ENCODE results near the gene TPRN. TPM values are rescaled to one million over a fixed set of nuclear protein-coding genes. Genes with fewer than 3 reads are reported as not detected.
"Not testable (repeated sequence)": the region's sequence is repeated elsewhere in the genome, so short reads cannot be mapped to it uniquely, and the experiment has no call there.

The TPRN gene
- total RNA-seq, 6 experiments from 2014 or later: 9.9 to 18.1 (median 13.3) TPM

DNA sequence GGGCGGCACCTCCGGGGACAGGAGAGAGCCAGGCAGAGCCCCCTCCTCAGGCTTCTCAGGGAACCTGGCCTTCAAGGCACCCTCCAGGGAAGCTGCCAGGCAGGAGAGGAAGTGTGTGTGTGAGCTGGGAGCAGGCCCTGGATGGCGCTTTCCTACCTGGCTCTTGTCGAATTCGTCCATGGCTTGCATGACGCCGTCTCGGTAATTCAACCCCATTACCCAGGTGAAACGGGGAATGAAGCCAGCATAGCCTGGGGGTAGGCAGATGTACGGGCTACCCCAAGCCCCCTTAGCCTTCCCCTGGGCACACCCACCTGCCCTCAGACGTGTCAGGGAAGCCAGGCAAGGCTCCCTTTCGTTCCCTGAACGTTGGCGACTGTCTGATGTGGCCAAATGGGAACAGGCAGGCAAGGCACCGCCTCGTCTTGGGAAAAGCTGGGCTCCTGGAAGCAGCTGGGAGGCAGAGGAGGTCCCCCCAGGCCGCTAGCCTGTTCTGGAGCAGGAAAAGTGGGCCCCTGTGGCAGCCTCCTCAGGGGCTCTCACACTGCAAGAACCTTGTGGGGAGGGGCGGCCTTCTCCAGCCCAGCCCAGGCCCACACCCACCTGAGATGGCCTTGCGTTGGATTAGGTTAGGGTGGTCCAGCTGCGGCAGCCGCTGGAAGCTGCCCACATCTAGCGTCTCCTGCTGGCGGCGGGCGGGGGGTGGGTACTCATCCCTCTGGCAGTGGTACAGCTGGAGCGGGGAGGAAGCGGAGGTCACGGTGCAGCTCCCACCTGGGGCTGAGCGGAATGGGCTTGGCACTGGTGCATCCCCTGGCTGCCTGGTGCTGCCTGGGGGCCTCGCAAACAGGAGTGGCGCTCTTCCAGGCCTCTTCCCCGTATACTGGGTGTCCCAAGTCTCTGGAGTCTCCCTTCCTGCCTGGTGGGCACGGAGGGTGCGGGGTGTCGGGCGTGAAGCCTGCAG, 44.2 kb upstream of the TPRN start:
- Mint-ChIP-seq H3K9me3 (peaks cover 11% of the 10 kb centered on the region), H3K27me3 (ENCODE audit: insufficient read depth) (peaks cover 24% of the 10 kb centered on the region), H3K4me1 (ENCODE audit: low read depth) (peaks cover 24% of the 10 kb centered on the region), H3K27ac (0 out of 2 replicates have a peak overlapping the region, but pooled peaks have one; percentile 52), H3K4me3 (peak overlapping the region; percentile 94), H3K36me3 (ENCODE audit: low read depth) (peaks cover 21% of the 10 kb centered on the region)
- TF ChIP-seq, protein P1, sequence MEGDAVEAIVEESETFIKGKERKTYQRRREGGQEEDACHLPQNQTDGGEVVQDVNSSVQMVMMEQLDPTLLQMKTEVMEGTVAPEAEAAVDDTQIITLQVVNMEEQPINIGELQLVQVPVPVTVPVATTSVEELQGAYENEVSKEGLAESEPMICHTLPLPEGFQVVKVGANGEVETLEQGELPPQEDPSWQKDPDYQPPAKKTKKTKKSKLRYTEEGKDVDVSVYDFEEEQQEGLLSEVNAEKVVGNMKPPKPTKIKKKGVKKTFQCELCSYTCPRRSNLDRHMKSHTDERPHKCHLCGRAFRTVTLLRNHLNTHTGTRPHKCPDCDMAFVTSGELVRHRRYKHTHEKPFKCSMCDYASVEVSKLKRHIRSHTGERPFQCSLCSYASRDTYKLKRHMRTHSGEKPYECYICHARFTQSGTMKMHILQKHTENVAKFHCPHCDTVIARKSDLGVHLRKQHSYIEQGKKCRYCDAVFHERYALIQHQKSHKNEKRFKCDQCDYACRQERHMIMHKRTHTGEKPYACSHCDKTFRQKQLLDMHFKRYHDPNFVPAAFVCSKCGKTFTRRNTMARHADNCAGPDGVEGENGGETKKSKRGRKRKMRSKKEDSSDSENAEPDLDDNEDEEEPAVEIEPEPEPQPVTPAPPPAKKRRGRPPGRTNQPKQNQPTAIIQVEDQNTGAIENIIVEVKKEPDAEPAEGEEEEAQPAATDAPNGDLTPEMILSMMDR (IDR thresholded peaks at IDR 0.05): no peak; the same call in 1 of the 2 replicates
- no peak for DNase-seq

DNA sequence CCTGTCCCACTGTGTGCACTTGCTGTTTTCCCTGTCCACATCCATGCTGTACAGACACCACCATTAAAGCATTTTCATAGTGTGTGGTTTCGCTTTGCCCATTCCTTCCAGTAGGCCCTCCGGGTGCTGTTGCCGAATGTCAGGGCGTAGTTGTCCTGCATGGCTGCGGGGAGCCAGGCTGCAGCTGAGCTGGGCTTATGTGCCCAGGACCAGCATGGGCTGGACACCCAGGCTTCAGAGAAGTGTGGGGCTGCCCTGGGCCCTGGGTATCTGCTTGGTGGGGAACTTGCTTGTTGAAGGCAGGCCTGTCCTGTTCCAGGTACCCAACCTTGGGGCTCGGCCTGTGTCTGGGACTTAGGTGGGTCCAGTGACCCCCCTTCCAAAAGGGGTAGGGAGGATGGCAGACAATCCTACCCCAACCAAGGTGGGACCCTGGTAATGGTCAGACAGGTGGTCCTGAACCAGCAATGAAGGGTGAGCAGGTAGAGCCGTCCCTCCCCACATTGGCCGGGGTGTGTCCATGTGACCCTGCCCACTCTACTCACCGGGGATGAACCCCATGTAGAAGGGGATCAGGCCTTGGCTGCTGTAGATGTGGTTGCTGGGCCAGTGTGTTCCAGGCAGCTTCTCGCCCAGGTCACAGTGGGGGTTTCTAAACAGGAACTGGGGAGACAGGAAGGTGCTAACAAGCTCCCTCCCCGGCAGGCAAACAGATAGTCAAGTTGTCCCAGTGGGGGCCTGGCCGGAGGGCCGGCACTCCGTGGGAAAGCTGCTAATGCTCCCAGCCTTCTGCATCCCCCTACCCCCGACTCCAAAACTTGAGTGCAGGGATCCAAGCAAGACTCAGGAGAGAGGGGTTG, 43.3 kb upstream of the TPRN start:
- H3K4me3 Mint-ChIP-seq: peak overlapping the region; percentile 94
- H3K9me3 Mint-ChIP-seq: peaks cover 11% of the 10 kb centered on the region
- peak overlapping the region; percentile 52 for H3K27ac Mint-ChIP-seq

DNA sequence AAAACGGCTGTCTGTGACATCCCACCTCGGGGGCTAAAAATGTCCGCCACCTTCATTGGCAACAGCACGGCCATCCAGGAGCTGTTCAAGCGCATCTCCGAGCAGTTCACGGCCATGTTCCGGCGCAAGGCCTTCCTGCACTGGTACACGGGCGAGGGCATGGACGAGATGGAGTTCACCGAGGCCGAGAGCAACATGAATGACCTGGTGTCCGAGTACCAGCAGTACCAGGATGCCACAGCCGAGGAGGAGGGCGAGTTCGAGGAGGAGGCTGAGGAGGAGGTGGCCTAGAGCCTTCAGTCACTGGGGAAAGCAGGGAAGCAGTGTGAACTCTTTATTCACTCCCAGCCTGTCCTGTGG, 42.7 kb upstream of the TPRN start:
- Mint-ChIP-seq H3K27ac (peak overlapping the region; percentile 52), H3K9me3 (peaks cover 11% of the 10 kb centered on the region), H3K27me3 (ENCODE audit: insufficient read depth) (peaks cover 24% of the 10 kb centered on the region), H3K4me3 (peak overlapping the region; percentile 94), H3K4me1 (ENCODE audit: low read depth) (peaks cover 31% of the 10 kb centered on the region), H3K36me3 (ENCODE audit: low read depth) (peaks cover 21% of the 10 kb centered on the region)
- DNase-seq: not testable (repeated sequence)

More for the DNA sequence above, 43.3 kb upstream of the TPRN start:
- H3K36me3 Mint-ChIP-seq (ENCODE audit: low read depth): peaks cover 21% of the 10 kb centered on the region
- TF ChIP-seq, protein P1 (IDR thresholded peaks at IDR 0.05): peak; percentile 49
- peak; percentile 34 for DNase-seq
- H3K4me1 Mint-ChIP-seq (ENCODE audit: low read depth): peaks cover 29% of the 10 kb centered on the region
- H3K27me3 Mint-ChIP-seq (ENCODE audit: insufficient read depth): peaks cover 24% of the 10 kb centered on the region

DNA sequence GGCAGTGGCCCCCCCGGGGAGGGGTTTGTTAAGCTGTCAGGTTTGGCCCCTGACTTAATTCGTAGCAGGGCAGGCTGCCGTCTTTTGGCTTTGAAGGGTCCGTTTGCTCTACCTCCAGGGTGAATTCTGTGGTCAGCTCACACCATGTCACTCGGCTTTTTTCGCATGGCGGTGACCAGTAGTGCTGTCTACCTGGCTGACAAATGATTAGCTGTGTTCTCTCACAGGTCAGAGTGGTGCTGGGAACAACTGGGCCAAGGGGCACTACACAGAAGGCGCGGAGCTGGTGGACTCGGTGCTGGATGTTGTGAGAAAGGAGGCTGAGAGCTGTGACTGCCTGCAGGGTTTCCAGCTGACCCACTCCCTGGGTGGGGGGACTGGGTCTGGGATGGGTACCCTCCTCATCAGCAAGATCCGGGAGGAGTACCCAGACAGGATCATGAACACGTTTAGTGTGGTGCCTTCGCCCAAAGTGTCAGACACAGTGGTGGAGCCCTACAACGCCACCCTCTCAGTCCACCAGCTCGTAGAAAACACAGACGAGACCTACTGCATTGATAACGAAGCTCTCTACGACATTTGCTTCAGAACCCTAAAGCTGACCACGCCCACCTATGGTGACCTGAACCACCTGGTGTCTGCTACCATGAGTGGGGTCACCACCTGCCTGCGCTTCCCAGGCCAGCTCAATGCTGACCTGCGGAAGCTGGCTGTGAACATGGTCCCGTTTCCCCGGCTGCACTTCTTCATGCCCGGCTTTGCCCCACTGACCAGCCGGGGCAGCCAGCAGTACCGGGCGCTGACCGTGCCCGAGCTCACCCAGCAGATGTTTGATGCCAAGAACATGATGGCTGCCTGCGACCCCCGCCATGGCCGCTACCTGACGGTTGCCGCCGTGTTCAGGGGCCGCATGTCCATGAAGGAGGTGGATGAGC, 42.0 kb upstream of the TPRN start:
- peaks cover 24% of the 10 kb centered on the region for H3K27me3 Mint-ChIP-seq (ENCODE audit: insufficient read depth)
- H3K4me1 Mint-ChIP-seq (ENCODE audit: low read depth): peaks cover 31% of the 10 kb centered on the region
- peak overlapping the region; percentile 94 for H3K4me3 Mint-ChIP-seq
- H3K27ac Mint-ChIP-seq: peak overlapping the region; percentile 89
- TF ChIP-seq, protein P1 (IDR thresholded peaks at IDR 0.05): no peak
- H3K36me3 Mint-ChIP-seq (ENCODE audit: low read depth): peaks cover 21% of the 10 kb centered on the region
- H3K9me3 Mint-ChIP-seq: peaks cover 11% of the 10 kb centered on the region
- DNase-seq: no peak

DNA sequence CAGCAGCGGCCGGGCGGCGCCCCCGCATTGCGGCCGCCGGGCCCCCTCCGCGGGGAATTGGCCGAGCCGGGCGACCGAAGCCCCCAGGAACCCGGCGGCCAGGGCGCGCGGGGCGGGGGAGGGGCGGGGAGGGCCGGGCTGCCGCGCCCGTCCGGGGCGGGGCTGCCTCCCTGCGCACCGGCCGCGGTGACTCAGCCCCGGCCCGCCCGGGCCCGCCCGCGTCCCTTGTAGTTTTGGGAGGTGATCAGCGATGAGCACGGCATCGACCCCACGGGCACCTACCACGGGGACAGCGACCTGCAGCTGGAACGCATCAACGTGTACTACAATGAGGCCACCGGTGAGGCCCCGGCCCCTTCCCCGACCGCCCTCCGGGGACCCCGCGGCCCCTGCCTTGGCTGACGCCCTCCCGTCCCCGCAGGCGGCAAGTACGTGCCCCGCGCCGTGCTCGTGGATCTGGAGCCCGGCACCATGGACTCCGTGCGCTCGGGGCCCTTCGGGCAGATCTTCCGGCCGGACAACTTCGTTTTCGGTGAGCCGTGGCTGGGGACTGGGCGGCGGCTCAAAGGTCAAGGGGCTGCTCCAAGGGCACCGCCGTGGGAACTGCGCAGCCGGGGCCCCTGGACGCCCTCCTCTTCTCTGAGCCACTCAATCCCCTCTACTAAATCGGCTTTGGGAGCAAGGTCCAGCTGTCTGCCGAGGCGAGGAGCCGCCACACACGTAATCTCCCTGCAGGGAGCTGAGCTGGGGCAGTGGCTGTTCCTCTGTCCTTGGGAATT, 41.1 kb upstream of the TPRN start:
- TF ChIP-seq, protein P1 (IDR thresholded peaks at IDR 0.05): no peak
- H3K9me3 Mint-ChIP-seq: peaks cover 11% of the 10 kb centered on the region
- H3K4me1 Mint-ChIP-seq (ENCODE audit: low read depth): peaks cover 31% of the 10 kb centered on the region
- H3K36me3 Mint-ChIP-seq (ENCODE audit: low read depth): peaks cover 21% of the 10 kb centered on the region
- peak; percentile 28 for DNase-seq
- peak overlapping the region; percentile 89 for H3K27ac Mint-ChIP-seq
- H3K27me3 Mint-ChIP-seq (ENCODE audit: insufficient read depth): peaks cover 21% of the 10 kb centered on the region
- peak overlapping the region; percentile 94 for H3K4me3 Mint-ChIP-seq

All from HFFc6 (cell line).